Ovary (tissue), 3 donors: ENCODE measurements around the gene HABP4.

Experiments
- CTCF ChIP-seq, 3 donors: fragments of 450-650 bp in 2 of 3; fragments of 200-600 bp in 1 of 3; IDR thresholded peaks; one replicate each; pipeline versions ENCODE4 v1.5.1 to v1.8.0; 2016 to 2022; ENCODE audit warnings: antibody characterized with exemption in 3 of 3, mild to moderate bottlenecking in 1 of 3
- EP300 ChIP-seq: sonication (generic); formaldehyde crosslinking; IDR thresholded peaks from one replicate; pipeline ENCODE4 v1.6.1; 2017; ENCODE audit warnings: antibody characterized with exemption
- POLR2A ChIP-seq: fragments of 450-650 bp; IDR thresholded peaks from one replicate; pipeline ENCODE4 v1.6.1; 2017; ENCODE audit warnings: antibody characterized with exemption, mild to moderate bottlenecking, moderate library complexity
- donor health status: DM: no; HTN: no; CAD: no.

GRCh38 chr9:96449523-96449844 lies 485 bp upstream of the HABP4 start:
- TF ChIP-seq POLR2A (no peak), CTCF (IDR thresholded peaks at IDR 0.05) (no peak), EP300 (no peak)
